Stomach (tissue), 4 donors: ENCODE results near the gene DPH7.

Source experiments
- EP300 ChIP-seq: sonication (generic); formaldehyde crosslinking; IDR thresholded peaks from one replicate; pipeline ENCODE4 v1.6.1; 2017; ENCODE audit warnings: antibody characterized with exemption
- POLR2A ChIP-seq, 4 donors: fragments of 450-650 bp; IDR thresholded peaks; one replicate each; pipeline ENCODE4 v1.6.1; 2016; ENCODE audit warnings: antibody characterized with exemption in 4 of 4, control low read depth in 2 of 4, mild to moderate bottlenecking in 1 of 4, moderate library complexity in 1 of 4
- POLR2AphosphoS5 ChIP-seq, 3 donors: sonication (generic); formaldehyde crosslinking; IDR thresholded peaks; one replicate each; pipeline ENCODE4 v1.6.1; 2016; ENCODE audit warnings: antibody characterized with exemption in 3 of 3
- TF ChIP-seq, protein P1 (sequence below), 7 experiments: fragments of 450-650 bp in 4 of 7; fragments of 200-600 bp in 3 of 7; sonication (generic) in 3 of 7; IDR thresholded peaks; one replicate each; pipeline ENCODE4 v1.5.1; 2016 to 2019; ENCODE audit warnings: antibody characterized with exemption in 7 of 7, control low read depth in 2 of 7, mild to moderate bottlenecking in 1 of 7

DNA sequence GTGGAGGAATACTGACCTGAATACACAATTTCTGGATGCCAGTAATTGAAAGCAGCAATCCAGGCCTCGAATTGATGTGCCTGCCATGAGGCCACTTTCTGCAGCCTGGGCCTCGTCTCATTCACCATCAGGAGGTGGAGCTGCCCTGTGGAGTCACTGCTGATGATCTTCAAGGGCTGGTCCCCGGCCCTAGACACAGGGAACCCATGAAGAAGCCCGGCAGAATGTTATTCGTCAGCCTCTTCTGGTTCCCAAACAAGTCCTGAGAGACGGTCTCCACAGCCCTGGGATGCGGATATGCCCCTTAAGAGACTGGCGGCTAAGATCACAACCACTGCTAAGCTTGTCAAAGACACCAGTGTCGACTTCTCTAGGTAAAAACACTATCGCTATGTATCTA lies 4.5 kb downstream of the DPH7 start:
- TF ChIP-seq, protein P1, sequence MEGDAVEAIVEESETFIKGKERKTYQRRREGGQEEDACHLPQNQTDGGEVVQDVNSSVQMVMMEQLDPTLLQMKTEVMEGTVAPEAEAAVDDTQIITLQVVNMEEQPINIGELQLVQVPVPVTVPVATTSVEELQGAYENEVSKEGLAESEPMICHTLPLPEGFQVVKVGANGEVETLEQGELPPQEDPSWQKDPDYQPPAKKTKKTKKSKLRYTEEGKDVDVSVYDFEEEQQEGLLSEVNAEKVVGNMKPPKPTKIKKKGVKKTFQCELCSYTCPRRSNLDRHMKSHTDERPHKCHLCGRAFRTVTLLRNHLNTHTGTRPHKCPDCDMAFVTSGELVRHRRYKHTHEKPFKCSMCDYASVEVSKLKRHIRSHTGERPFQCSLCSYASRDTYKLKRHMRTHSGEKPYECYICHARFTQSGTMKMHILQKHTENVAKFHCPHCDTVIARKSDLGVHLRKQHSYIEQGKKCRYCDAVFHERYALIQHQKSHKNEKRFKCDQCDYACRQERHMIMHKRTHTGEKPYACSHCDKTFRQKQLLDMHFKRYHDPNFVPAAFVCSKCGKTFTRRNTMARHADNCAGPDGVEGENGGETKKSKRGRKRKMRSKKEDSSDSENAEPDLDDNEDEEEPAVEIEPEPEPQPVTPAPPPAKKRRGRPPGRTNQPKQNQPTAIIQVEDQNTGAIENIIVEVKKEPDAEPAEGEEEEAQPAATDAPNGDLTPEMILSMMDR (IDR thresholded peaks at IDR 0.05), result no peak
- TF ChIP-seq POLR2AphosphoS5 (IDR thresholded peaks at IDR 0.05), result no peak
- no peak for TF ChIP-seq EP300
- no peak for TF ChIP-seq POLR2A (IDR thresholded peaks at IDR 0.05)
